Fibroblast of skin of left biceps (primary cell): Measurements from ENCODE around the gene NOXRED1.
A peak's percentile ranks its signal among the peaks of the same experiment; 100 is the strongest.

ENCODE experiments used
- DNase-seq, 2 experiments: peaks; one replicate each; pipeline ENCODE4 v3.0.0-alpha.2; 2013; ENCODE audit warnings: low read depth in 2 of 2

NOXRED1 gene

GRCh38 chr14:77409131-77409533, 14.2 kb downstream of the NOXRED1 start:
- no peak for DNase-seq

GRCh38 chr14:77407158-77407557, 16.2 kb downstream of the NOXRED1 start:
- DNase-seq, result no peak

GRCh38 chr14:77406718-77407117, 16.6 kb downstream of the NOXRED1 start:
- DNase-seq, result no peak

GRCh38 chr14:77406086-77406485, 17.2 kb downstream of the NOXRED1 start:
- no peak for DNase-seq

GRCh38 chr14:77403768-77404167, 19.6 kb downstream of the NOXRED1 start:
- DNase-seq, result no peak

- DNase-seq, result no peak
These were observed 23.1 kb downstream of the NOXRED1 start for GRCh38 chr14:77400216-77400615.

GRCh38 chr14:77390188-77390587, 33.1 kb downstream of the NOXRED1 start:
- DNase-seq, result no peak

- DNase-seq, result no peak
These were observed 44.6 kb downstream of the NOXRED1 start for GRCh38 chr14:77378701-77379100.

GRCh38 chr14:77377502-77377844, 45.9 kb downstream of the NOXRED1 start:
- DNase-seq, result no peak

- peak; percentile 33 to 45 for DNase-seq
These were observed 46.4 kb downstream of the NOXRED1 start, which contains the start of the genes SAMD15 and TMED8 for GRCh38 chr14:77376771-77377501. Gene SAMD15, plus strand, starts transcription at chr14:77377379. Its CDS starts 40 bp downstream, at chr14:77377419. Gene TMED8, minus strand, starts transcription at chr14:77377094. Its CDS starts 41 bp downstream, at chr14:77377053.

GRCh38 chr14:77375973-77376770, 47.2 kb downstream of the NOXRED1 start:
- no peak for DNase-seq

GRCh38 chr14:77375164-77375950, 48.0 kb downstream of the NOXRED1 start:
- no peak for DNase-seq

GRCh38 chr14:77372304-77372841, 51.0 kb downstream of the NOXRED1 start:
- no peak for DNase-seq

GRCh38 chr14:77369285-77369684, 54.0 kb downstream of the NOXRED1 start:
- no peak for DNase-seq

GRCh38 chr14:77364146-77364545, 59.2 kb downstream of the NOXRED1 start:
- DNase-seq, result no peak

GRCh38 chr14:77359626-77360025, 63.7 kb downstream of the NOXRED1 start:
- no peak for DNase-seq

- DNase-seq, result no peak
These were observed 66.4 kb downstream of the NOXRED1 start for GRCh38 chr14:77356899-77357298.

GRCh38 chr14:77355811-77356210, 67.5 kb downstream of the NOXRED1 start:
- DNase-seq, result no peak

- DNase-seq, result no peak
These were observed 69.7 kb downstream of the NOXRED1 start for GRCh38 chr14:77353469-77354141.

- DNase-seq, result no peak
These were observed 75.6 kb downstream of the NOXRED1 start for GRCh38 chr14:77347751-77348150.

- DNase-seq, result no peak
These were observed 76.8 kb downstream of the NOXRED1 start for GRCh38 chr14:77346495-77346894.
